ENCODE measurements around the gene SNX22. TPM values are rescaled to one million over a fixed set of nuclear protein-coding genes. Genes with fewer than 3 reads are reported as not detected.
A peak's percentile ranks its signal among the peaks of the same experiment; 100 is the strongest.
"Not testable (repeated sequence)": the region's sequence is repeated elsewhere in the genome, so short reads cannot be mapped to it uniquely, and the experiment has no call there.

The SNX22 gene
- total RNA-seq (2012; rRNA removed): 0.22 and 0.25 TPM in 2 replicates

DNA sequence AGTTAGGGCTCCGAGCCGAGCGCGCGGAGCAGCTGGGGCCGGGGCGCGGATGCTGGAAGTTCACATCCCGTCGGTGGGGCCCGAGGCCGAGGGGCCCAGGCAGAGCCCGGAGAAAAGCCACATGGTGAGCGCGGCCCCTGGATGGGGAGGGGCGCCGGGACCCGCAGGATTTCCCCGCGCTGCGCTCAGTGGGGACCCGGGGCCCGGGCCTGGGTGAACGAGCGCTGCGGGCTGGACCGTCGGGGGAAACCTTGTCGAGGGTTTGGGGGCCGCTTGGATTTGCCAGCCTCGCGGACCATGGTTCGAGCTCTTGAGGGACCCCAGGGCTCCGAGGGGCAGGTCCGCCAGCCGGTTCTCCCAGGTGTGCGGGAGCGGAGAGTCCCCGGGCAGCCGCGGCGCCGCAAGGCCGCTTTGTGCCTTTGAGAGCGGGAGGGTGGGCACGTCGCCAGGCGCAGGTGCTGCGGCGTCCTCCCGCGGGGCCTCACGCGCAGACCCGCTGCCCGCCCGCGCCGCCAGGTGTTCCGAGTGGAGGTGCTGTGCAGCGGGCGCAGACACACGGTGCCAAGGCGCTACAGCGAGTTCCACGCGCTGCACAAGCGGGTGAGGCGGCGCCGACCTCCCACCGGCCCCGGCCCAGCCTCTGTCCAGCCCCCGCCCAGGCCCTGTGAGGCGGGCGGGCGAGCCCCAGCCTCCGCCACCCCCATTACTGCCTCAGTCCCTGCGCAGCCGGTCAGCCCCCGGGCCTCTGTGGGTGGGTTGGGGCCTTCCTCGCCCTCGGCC lies at the start of gene SNX22:
Gene SNX22, plus strand, starts transcription at position 5 of the 780 bp plus-strand sequence. Its CDS starts 45 bp downstream, at position 50.
- H3K4me1 ChIP-seq (ENCODE audit: control insufficient read depth, insufficient read depth, low read length): peaks cover 6% of the 10 kb centered on the region
- H3K9ac ChIP-seq (ENCODE audit: low read depth, low read length): no peak within 1 kb of the TSS
- H3K36me3 ChIP-seq (ENCODE audit: insufficient read depth, low read length): peaks cover 29% of the 10 kb centered on the region
- peaks cover 13% of the 10 kb centered on the region for H3K27me3 ChIP-seq (ENCODE audit: control insufficient read depth, insufficient read depth, low read length)
- peak within 1 kb of the TSS; percentile 83 for H3K4me2 ChIP-seq (ENCODE audit: low read length)
- H3K9me3 ChIP-seq (replicated peaks; ENCODE audit: low read length): no peaks in the 10 kb centered on the region
- H3K4me3 ChIP-seq (ENCODE audit: low read length): peak within 1 kb of the TSS; percentile 67

DNA sequence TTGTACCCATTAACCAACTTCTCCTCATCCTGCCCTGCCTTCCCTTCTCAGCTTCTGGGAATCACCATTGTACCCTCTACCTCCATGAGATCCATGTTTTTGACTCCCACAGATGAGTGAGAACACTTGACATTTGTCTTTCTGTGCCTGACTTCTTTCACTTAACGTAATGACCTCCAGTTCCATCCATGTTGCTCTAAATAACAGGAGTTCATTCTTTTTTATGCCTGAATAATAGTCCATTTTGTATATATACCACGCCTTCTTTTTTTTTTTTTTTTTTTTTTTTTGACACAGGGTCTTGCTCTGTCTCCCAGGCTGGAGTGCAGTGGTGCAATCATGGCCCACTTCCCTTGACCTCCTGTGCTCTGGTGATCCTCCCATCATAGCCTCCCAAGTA lies 49.0 kb upstream of the SNX22 start:
- Histone ChIP-seq H3K4me1 (ENCODE audit: control insufficient read depth, insufficient read depth, low read length) (peaks cover 17% of the 10 kb centered on the region), H3K9ac (ENCODE audit: low read depth, low read length) (no peak overlapping the region), H3K36me3 (ENCODE audit: insufficient read depth, low read length) (no peaks in the 10 kb centered on the region), H3K4me2 (ENCODE audit: low read length) (no peak overlapping the region), H3K4me3 (ENCODE audit: low read length) (no peak overlapping the region), H3K27me3 (ENCODE audit: control insufficient read depth, insufficient read depth, low read length) (no peaks in the 10 kb centered on the region), H3K9me3 (replicated peaks; ENCODE audit: low read length) (no peaks in the 10 kb centered on the region)

DNA sequence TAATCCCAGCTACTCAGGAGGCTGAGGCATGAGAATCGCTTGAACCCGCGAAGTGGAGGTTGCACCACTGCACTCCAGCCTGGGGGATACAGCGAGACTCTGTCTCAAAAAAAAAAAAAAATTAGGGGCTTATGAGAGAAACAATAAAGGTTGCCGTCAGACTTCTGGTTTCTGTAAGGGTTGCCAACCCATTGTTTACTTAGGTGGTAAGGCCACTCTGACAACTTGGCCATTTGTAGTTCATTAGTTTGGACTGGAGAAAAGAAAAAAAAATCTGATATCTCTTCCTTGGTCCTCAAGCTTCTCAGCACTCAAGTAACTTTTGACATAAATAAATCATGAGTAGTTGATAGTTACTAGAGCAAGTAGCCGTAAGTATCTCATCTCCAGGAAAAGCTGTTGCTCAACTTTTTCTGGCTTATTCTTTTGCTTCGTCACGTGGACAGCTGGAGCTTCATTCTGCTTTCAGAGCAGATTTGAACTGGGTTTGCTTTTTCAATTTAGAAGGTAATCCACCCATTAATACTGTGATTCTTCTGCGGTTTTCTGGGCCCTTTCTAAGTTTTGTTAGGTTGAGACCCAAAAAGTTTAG lies 46.3 kb upstream of the SNX22 start:
- Histone ChIP-seq H3K4me2 (ENCODE audit: low read length) (peak overlapping the region; percentile 30), H3K4me1 (ENCODE audit: control insufficient read depth, insufficient read depth, low read length) (peaks cover 9% of the 10 kb centered on the region), H3K4me3 (ENCODE audit: low read length) (no peak overlapping the region), H3K9ac (ENCODE audit: low read depth, low read length) (no peak overlapping the region), H3K36me3 (ENCODE audit: insufficient read depth, low read length) (no peaks in the 10 kb centered on the region), H3K9me3 (replicated peaks; ENCODE audit: low read length) (no peaks in the 10 kb centered on the region), H3K27me3 (ENCODE audit: control insufficient read depth, insufficient read depth, low read length) (no peaks in the 10 kb centered on the region)

DNA sequence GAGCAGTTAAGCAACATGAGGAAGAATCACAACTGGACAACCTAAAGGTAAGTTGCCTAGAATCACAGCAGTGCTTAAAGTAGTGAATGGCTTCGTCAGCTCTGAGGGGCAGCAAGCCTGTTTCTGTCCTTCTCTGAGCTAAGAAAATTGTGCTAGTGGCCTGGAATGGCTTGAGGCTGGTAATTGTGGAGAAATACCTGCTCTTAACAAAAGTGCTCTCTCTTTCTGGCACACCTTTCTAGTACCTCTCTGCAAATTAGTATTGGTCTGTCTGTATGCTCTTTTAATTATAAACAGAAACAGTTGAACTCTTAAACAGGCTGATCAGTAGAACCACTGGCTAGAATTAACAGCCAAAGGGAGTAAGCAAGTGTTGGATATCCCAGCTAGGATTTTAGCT lies 44.2 kb upstream of the SNX22 start:
- H3K9ac ChIP-seq (ENCODE audit: low read depth, low read length): no peak overlapping the region
- no peaks in the 10 kb centered on the region for H3K27me3 ChIP-seq (ENCODE audit: control insufficient read depth, insufficient read depth, low read length)
- H3K36me3 ChIP-seq (ENCODE audit: insufficient read depth, low read length): no peaks in the 10 kb centered on the region
- H3K4me3 ChIP-seq (ENCODE audit: low read length): no peak overlapping the region
- peaks cover 9% of the 10 kb centered on the region for H3K4me1 ChIP-seq (ENCODE audit: control insufficient read depth, insufficient read depth, low read length)
- no peak overlapping the region for H3K4me2 ChIP-seq (ENCODE audit: low read length)
- H3K9me3 ChIP-seq (replicated peaks; ENCODE audit: low read length): no peaks in the 10 kb centered on the region

DNA sequence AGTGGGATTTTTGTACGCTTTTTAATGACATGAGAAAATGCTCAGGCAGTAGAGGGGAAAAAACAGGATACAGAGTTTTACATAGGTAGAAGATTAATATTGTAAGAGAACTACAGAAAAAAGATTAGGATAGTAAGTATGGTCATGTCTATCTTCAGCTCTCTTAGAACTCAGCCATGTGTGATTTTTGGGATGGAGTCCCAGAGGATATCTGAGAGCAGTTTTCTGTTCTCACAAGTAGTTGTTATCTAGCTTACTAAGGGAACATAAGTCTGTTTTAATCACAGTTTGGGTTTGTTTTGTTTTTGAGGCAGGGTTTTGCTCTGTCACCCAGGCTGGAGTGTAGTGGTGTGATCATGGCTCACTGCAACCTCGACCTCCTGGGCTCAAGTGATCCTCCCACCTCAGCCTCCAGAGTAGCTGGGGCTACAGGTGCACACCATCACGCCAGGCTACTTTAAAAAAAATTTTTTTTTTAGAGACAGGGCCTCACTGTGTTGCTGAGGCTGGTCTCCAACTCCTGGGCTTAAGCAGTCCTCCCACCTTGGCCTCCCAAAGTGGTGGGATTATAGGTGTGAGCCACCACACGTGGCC lies 41.3 kb upstream of the SNX22 start:
- peaks cover 20% of the 10 kb centered on the region for H3K36me3 ChIP-seq (ENCODE audit: insufficient read depth, low read length)
- not testable (repeated sequence) for H3K4me1 ChIP-seq (ENCODE audit: control insufficient read depth, insufficient read depth, low read length)

DNA sequence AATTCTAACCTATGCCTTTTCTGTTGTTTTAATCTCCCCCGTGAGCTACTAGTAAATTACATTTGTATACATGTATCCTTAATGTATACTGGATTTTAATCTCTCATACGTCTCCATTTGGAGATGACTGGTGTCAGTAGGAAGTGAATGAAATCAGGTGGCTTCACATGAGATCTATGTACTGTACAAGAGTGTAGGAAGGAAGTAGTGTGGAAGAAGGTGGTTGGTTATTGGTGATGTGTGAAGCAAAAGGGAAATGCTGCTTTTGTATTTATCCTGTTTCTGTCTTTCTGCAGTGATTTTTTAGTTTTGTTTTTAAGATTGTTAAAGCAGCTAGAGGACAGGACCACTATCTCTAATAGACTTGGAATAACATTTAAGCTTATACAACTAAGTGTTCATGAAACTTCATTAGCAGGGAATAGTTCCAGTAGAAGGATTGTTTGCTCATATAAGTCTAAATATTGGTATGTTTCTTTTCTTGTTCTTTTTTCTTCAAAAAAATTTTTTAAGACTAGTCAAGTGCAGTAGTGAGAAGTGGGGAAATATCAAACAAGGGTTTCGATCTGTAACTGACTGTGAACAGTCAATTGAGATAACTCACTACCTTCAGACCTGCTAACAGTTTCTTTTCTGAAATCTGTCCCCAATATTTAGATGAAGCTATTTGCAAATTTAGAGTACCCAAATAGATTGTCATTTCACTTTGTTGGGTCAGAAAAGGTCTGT lies 40.4 kb upstream of the SNX22 start:
- Histone ChIP-seq H3K9ac (ENCODE audit: low read depth, low read length) (no peak overlapping the region), H3K9me3 (replicated peaks; ENCODE audit: low read length) (no peaks in the 10 kb centered on the region), H3K4me1 (ENCODE audit: control insufficient read depth, insufficient read depth, low read length) (no peaks in the 10 kb centered on the region), H3K36me3 (ENCODE audit: insufficient read depth, low read length) (peaks cover 26% of the 10 kb centered on the region), H3K27me3 (ENCODE audit: control insufficient read depth, insufficient read depth, low read length) (no peaks in the 10 kb centered on the region), H3K4me2 (ENCODE audit: low read length) (no peak overlapping the region), H3K4me3 (ENCODE audit: low read length) (no peak overlapping the region)

More for the DNA sequence above, 41.3 kb upstream of the SNX22 start:
- not testable (repeated sequence) for H3K27me3 ChIP-seq (ENCODE audit: control insufficient read depth, insufficient read depth, low read length); H3K9me3 ChIP-seq (replicated peaks; ENCODE audit: low read length); H3K4me2 ChIP-seq (ENCODE audit: low read length); H3K4me3 ChIP-seq (ENCODE audit: low read length); H3K9ac ChIP-seq (ENCODE audit: low read depth, low read length)

DNA sequence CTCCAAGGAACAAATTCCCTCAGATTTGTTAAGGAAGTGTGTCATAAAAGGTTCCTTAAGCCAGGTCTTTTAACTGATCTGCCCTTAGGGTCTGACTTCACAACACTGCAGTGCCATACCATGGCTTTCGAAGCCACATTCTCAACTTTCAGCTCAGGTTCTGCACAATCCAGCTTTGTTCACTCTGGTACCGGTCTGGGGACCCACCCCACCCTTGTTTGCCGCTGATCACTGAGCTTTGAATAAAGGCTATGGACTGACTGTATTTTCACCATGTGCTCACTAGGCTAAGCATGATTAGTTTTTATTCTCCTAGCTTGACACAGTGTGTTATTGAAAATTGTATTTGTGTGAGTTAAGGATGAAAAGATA lies 39.9 kb upstream of the SNX22 start:
- H3K4me2 ChIP-seq (ENCODE audit: low read length): no peak overlapping the region
- no peak overlapping the region for H3K9ac ChIP-seq (ENCODE audit: low read depth, low read length)
- H3K4me1 ChIP-seq (ENCODE audit: control insufficient read depth, insufficient read depth, low read length): no peaks in the 10 kb centered on the region
- H3K36me3 ChIP-seq (ENCODE audit: insufficient read depth, low read length): peaks cover 31% of the 10 kb centered on the region
- H3K27me3 ChIP-seq (ENCODE audit: control insufficient read depth, insufficient read depth, low read length): no peaks in the 10 kb centered on the region
- H3K9me3 ChIP-seq (replicated peaks; ENCODE audit: low read length): no peaks in the 10 kb centered on the region
- H3K4me3 ChIP-seq (ENCODE audit: low read length): no peak overlapping the region

DNA sequence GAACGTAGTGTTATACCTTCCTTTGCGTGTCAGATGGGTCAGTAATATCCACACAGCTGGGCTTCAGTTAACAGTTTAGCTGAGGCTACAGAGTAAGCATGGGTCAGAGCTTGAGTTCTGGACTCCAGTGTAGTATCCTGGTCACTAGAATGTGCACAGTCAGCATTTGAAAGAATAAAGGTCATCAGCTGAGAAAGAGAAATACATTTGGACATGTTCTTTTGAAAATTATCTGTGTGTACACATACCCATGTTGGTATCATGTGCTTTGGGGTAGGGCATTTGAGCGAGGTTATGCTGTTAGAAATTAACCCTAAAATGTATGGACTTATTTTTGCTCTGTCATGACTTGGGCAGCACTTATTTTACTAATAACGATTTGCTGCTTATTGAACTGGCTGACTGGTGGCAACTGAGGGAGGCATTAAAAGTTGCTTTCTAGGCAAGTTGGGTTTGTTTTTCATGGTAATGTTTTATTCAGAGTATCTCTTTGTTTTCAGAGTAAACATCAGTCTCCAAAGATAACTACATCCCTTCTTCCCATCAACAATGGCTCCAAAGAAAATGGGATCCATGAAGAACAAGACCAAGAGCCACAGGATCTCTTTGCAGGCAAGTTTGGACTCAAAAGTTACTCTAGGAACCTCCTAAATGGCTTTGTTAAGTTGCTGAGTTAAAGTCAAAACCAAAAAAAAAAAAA lies 39.3 kb upstream of the SNX22 start:
- Histone ChIP-seq H3K4me1 (ENCODE audit: control insufficient read depth, insufficient read depth, low read length) (no peaks in the 10 kb centered on the region), H3K9ac (ENCODE audit: low read depth, low read length) (no peak overlapping the region), H3K4me2 (ENCODE audit: low read length) (no peak overlapping the region)

DNA sequence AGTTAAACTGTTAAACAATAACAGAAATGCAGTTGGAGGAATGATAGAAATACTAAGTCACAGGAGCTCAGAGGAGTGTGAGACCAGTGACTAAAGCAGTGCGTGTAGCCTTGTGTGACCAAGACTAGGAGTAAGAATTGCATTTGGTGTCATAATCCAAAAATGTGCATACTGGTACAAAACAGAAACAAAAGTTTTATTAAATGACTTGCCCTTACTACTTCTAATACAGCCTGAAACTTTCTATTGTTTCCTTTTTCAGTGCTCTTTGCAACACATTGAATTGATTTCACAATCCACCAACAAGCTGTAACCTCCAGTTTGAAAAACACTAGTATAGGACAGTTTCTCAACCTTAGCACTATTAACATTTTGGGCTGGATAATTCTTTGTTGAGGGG lies 38.6 kb upstream of the SNX22 start:
- no peak overlapping the region for H3K4me3 ChIP-seq (ENCODE audit: low read length)
- no peak overlapping the region for H3K9ac ChIP-seq (ENCODE audit: low read depth, low read length)
- no peaks in the 10 kb centered on the region for H3K27me3 ChIP-seq (ENCODE audit: control insufficient read depth, insufficient read depth, low read length)
- H3K36me3 ChIP-seq (ENCODE audit: insufficient read depth, low read length): peaks cover 31% of the 10 kb centered on the region
- H3K4me2 ChIP-seq (ENCODE audit: low read length): no peak overlapping the region
- H3K9me3 ChIP-seq (replicated peaks; ENCODE audit: low read length): no peaks in the 10 kb centered on the region
- H3K4me1 ChIP-seq (ENCODE audit: control insufficient read depth, insufficient read depth, low read length): no peaks in the 10 kb centered on the region

More for the DNA sequence above, 39.3 kb upstream of the SNX22 start:
- no peak overlapping the region for H3K4me3 ChIP-seq (ENCODE audit: low read length)
- H3K36me3 ChIP-seq (ENCODE audit: insufficient read depth, low read length): peaks cover 31% of the 10 kb centered on the region
- no peaks in the 10 kb centered on the region for H3K9me3 ChIP-seq (replicated peaks; ENCODE audit: low read length)
- H3K27me3 ChIP-seq (ENCODE audit: control insufficient read depth, insufficient read depth, low read length): no peaks in the 10 kb centered on the region

DNA sequence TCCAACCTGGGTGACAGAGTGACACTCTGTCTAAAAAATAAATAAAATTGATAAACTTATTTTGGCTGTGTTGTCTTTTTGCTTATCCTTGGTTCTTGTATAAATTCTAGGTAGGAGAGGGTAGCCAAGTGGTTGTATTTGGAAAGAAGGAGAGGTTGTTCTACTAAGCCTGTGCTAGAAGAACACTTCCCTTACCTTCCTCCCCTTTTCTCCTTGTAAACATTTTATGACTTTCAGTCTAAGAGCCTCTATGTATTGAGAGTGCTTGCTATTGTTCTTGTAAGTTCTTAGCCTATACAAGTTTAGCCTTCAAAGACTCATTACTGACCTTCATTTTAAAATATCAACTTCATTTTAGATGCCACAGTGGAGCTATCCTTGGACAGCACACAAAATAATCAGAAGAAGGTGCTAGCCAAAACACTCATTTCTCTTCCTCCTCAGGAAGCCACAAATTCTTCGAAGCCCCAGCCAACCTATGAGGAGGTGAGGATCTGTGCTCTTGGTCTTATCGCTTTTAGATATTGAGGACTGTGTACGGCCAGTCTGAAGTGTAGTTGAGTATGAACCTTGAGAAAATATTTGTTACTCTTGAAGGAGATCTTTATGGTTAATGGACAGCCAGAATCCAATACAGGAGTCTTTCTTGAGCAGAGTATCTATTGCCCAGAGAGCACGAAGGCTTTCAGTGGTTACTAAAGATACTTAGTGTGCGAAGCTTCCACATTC lies 33.6 kb upstream of the SNX22 start:
- Histone ChIP-seq H3K9ac (ENCODE audit: low read depth, low read length) (no peak overlapping the region), H3K4me3 (ENCODE audit: low read length) (no peak overlapping the region), H3K4me1 (ENCODE audit: control insufficient read depth, insufficient read depth, low read length) (no peaks in the 10 kb centered on the region), H3K9me3 (replicated peaks; ENCODE audit: low read length) (no peaks in the 10 kb centered on the region), H3K4me2 (ENCODE audit: low read length) (no peak overlapping the region), H3K27me3 (ENCODE audit: control insufficient read depth, insufficient read depth, low read length) (no peaks in the 10 kb centered on the region), H3K36me3 (ENCODE audit: insufficient read depth, low read length) (peaks cover 70% of the 10 kb centered on the region)
